ENCODE data around the gene ATP5ME.
"Not testable (repeated sequence)": the region's sequence is repeated elsewhere in the genome, so short reads cannot be mapped to it uniquely, and the experiment has no call there.

ATP5ME gene

DNA sequence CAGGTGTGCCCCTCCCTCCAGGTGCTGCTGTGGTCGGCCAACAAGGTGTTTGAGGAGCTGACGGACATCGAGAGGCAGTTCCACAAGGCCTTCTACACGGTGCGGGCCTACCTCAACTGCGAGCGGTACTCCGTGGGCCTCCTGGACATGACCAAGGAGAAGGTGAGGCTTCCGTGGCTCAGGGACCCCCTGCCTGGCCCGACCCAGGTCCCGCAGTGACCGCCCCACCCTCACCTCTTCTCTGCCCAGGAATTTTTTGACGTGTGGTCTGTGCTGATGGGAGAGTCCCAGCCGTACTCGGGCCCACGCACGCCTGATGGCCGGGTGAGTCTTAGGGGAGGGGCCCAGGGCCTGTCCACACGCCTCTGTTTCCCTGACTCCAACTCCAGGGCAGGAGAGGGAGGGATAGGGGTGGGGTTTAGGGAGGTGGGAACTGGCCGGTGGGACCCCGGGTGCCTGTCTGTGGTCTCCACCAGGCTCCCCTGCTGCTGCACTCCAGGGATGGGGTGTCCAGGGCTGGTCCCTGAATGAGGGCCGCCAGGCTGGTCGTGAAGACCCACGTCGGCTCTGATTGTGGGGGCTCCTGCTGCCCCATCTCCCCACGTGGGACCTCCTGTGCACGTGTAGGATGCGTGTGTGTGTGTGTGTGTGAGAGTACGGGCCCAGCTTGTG is 20.1 kb downstream of the ATP5ME start:
- DNase-seq = no peak

DNA sequence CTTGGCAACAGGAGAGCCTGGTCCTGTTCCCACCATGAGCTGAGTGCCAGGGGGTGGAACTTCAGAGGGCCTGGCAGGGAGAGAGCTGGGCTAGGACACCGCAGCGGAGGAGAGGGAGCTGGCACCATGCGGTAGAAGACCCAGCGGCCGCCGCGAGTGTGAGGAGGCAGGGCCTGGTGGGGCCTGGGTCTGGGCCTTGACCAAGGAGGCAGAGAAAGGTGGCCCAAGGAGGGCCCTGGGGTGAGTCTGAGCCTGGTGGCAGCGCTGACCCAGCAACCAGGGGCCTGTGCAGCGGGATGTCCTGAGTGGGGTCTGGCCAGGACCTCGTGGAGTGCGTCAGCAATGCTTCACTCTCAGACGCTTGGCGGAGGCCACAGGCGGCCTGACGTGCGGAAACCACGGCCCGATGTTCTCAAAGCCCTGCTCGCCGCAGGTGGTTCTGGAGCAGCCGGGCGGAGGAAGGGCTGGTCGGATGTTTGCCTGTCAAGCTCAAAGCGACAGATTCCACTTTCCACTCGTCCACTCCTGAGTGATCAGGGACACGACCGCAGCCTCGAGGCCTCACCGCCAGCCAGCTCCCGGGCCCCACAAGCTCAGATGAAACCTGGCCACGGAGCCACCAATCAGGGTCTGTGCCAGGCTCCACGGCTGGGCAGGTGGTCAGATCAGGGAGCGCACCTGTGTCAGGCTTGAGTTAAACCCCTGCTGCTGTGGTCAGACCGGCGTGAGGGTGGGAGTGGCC is 20.8 kb downstream of the ATP5ME start:
- DNase-seq = no peak

DNA sequence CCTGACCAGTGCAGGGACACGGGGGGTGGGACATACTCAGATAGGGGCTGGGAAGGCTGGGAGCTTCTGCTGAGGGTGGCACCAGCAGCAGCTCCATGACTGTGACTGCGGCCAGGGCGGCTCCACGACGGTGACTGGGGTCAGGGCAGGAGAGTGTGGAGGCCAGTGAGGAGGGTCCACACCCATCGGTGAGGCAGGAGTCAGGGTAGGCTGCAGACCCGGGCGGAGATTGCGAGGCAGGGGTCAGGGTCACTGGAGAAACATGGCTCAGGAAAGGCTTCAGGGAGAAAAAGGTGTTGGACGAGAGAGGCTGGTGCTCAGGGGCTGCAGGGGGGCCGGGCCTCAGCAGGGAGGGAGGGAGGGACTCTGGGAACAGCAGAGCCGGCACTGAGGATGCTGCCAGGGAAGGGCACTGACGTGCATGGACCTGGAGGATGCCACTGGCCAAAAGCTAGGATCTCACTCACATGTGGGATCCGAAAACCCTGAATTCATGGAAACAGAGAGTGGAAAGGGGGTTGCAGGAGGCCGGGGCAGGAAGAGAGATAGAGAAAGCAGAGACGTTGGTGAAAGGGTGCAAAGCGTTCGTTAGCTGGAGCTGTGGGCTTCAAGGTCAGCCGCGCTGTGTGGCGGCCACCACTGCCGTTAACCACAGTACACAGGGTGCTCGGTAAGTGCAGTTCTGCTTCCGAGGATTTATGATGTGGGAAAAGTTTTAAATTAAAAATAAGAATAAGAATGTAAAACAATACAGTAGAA is 22.0 kb downstream of the ATP5ME start:
- no peak for DNase-seq

DNA sequence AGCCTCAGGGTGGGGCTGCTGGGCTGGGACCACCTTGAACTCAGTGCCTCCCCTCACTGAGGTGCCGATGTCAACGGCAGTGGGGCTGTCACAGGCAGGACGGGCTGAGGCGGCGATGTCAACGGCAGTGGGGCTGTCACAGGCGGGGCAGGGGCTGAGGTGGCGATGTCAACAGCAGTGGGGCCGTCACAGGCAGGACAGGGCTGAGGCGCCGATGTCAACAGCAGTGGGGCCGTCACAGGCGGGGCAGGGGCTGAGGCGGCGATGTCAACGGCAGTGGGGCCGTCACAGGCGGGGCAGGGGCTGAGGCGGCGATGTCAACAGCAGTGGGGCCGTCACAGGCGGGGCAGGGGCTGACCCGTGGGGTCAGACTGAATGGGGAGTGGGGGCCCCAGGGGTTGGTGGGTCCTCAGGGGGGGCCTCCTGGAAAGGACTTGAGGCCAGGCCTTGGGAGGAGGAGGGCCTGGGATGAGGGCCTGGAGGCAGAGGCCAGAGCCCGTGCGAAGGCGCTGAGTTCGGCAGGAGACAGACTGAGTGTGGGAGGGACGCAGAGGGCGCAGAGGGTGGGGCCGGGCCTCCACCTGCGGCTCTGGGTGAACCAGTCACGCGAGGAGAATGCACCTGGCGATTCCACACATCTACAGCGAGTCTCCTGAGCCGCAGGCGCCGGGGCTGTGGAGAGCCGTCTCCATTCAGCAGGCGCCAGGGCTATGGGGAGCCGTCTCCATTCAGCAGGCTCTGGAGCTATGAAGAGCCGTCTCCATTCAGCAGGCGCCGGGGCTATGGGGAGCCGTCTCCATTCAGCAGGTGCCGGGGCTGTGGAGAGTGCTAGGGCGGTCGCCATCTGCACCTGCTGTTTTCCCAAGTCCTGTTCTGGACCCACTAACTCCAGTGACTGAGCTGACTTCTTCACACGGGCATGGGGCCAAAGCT is 22.9 kb downstream of the ATP5ME start:
- no peak for DNase-seq

DNA sequence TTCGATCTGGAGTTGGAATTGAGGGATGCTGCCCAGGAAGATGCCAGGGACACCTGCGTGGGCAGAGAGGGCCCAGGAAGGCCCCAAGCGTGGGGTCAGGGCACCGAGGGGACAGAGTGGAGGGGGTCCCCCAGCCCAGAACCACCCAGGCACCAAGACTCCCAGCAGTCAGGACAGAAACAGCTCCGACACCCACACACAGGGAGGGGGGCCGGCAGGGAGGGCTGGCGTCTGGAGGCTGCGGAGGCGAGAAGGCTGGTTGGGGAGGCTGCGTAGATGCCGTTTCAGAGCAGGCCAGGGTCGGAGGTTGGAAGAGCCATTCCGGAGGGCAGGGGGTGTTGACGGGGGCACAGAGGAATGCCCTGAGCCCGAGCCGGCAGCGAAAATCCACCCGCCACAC is 23.6 kb downstream of the ATP5ME start:
- no peak for DNase-seq

DNA sequence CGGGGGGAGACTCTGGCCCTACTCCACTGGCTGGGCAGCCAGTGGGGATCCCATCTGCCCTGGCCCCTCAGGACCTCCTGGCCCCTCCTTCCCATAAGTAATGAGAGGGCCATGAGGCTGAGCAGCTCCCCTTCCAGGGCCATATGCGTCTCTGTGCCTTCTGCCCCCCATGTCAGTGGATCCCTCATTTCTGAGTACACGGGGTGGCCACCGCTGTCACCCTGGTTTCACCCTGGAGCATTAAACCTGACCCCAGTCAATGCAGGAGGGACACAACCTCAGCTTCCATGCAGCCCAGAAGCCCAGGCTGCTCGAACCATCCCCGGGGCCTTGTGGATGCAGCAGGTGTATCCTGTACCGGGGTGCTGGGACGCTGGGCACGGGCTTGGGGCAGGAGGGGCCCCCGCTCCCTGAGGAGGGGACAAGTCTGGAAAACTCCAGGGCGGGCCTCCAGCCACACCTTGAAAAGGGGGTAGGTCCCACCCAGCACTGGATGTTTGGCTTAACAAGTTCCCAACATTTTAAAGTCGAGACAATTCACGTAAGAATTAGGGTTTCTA is 24.2 kb downstream of the ATP5ME start:
- no peak for DNase-seq

DNA sequence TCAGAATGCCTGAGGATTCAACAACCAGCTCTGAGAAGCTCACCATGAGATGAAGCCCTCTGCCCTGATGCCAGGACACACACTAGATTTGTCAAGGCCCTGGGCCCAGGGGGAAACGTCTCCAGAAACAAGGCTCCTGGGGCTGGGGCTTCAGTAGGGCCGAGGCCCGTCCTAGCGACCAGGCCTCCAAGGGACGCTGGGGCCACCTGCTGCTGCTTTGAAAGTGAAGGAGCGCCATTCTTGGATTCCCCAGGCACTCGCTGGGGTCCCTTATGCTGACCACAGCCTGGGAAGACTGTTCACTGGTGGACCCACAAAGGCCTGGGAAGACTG is 24.8 kb downstream of the ATP5ME start:
- no peak for DNase-seq

DNA sequence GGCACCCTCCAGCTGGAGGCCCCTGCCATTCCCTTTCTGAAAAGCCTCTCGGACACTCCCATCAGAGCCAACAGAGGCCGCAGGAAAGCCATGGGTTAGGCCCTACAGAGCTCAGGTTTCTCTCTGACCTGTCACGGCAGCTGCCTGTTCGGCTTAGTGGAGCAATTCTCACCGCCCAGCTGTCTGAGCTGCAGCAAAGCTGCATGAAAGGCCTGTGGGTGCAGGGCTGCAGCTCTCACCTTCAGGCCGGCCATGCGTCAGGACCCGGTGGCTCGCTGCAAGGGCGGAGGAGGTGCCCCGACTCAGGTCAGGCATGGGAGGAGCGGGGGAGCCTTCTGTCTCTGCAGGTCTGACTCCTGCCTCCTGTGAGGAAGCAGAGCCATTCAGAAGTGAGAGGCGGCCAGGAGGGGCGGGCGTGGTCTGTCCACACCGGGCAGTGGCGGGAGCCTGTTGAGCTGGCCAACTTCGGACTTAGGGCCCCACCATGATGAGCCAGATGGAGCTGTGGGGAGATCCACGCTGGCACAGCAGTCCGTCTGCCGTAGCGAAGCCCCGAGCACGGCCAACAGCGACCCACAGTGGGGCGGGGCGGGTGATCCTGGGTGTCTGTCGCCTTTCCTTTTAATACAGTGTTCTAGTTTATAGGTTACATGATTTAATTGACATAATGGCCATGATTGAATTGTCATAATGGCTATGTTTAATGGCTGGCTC is 25.3 kb downstream of the ATP5ME start:
- no peak for DNase-seq

DNA sequence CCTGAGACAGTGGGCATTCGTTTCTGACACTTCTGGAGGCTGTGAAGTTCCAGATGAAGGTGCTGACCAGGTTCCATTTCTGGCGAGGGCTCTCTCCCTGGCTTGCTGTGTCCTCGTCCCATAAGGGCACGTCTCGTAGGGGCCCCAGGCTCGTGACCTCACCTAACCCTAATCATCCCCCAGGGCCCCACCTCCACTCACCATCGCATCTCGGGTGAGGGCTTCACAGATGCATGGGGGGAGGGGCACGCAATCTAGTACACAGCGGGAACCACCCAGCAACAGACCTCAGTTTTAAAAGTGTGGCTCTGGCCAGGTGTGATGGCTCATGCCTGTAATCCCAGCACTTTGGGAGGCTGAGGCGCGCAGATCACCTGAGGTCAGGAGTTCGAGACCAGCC is 26.6 kb downstream of the ATP5ME start:
- no peak for DNase-seq

DNA sequence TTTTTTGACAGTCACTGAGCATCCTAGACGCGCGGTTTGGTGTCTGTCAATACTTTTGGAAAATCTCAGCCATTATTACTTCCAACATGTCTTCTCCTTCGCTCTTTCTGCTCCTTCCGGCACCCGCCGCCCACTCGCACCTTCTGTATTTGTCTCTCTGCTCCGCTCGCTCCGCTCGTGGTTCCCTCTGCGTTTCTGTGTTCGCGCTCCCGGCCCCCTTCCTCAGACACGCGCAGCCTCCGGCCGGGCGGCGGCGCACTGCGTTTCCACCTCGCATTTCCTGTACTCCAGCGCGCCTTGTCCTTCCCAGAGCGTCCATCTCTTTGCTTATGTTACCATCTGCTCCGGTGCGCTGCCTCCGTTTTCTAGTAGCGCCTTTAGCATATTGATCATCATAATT is 27.6 kb downstream of the ATP5ME start:
- DNase-seq = no peak

DNA sequence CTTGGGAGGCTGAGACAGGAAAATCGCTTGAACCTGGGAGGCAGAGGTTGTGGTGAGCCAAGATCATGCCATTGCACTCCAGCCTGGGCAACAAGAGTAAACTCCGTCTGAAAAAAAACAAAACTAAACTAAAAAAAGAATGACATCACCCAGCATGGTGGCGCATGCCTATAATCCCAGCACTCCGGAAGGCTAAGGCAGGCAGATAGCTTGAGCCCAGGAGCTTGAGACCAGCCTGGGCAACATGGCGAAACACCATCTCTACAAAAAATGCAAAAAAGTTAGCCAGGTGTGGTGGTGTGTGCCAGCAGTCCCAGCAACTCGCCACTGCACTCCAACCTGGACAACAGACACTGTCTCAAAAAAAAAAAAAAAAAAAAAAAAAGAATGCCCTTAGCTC is 31.7 kb downstream of the ATP5ME start:
- not testable (repeated sequence) for DNase-seq

DNA sequence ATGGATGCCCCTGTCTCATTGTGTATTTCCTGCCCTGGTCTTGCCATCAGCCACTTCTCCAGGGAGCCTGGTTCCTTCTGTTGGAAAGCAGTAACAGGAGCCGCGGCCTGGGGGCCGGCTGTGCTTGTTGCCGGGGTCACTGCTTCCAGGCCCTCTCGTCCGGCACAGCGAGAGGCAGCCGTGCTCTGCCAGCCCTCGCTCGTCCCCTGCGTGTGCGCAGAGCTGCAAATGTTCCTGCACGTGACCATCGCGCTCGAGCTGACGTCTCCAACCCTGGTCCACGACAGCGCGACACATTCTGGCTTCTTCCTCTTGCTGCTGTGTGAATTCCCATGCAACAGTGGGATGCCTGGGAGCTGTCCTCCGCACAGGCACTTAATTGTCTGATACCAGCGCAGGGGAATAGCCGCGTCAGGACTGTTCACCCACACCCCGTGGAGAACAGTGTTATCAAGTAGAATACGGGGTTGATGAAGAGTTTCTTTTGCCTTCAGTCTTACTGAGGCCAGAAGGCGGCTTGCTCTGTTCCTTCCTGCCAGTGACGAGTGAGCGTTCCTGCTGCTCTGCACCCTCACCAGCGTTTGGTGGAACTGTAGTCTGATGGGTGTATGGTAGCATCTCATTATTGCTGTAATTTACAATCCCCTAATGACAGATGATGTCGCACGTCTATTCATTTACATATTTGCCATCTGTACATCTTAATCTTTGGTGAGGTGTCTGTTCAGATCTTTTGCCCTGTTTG is 36.4 kb downstream of the ATP5ME start:
- no peak for DNase-seq

DNA sequence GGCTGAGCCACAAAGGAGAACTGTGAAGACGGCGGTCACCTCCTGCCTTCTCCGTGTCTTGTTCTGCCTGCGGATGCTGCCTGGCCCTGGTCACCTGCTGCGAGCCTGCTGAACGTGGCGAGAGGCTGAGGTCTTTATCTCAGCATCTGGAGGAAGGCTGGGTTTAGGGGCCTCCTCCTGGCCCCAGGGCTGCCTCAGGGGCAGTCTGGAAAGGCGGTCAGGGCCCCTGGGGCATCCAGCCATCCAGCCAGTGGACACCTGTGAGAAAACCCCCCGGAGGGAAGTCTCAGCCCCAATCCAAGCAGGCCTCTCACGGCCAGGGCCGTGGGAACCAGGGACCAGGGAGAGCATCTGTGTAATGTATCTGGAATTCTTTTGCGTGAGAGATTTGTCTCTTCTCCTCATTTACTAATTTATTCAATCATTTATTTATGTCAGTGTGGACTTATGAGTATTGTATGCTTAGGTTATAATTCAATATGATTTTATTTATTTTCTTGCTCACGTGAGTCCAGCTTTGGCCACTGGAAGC is 37.4 kb downstream of the ATP5ME start:
- no peak for DNase-seq

DNA sequence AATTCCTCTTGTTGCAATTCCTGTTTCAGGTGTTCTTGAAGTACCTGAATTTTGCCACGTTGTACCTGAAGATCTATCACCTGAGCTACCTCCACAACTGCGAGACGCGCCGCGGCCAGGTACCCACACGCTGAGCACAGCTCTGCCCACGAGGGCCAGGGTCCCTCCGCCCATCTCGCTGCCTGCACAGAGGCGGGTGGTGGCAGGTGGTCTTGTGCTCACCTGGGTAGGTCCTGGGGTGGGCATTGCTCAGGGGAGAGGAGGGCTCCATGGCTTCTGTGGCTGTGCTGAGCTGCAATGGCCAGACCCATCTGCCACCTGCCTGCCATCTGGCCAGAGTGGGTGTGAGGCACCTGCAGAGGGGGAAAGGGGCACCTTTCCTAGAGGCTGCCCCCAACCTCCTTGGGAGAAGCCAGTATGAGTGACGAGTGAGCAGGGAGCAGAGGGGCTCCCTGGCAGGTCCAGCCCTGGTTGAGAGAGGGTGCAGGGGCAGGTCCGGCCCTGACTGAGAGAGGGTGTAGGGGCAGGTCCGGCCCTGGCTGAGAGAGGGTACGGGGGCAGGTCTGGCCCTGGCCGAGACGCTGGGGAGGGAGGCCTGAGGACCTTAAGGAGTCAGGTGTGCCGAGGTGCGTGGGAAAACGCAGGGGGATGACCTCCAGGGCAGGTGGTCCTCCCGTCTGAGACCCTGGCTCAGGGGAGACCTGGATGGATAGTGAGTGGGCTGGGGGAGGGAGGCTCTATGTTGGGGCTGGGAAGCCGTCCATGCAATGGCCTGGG is 38.0 kb downstream of the ATP5ME start:
- no peak for DNase-seq

DNA sequence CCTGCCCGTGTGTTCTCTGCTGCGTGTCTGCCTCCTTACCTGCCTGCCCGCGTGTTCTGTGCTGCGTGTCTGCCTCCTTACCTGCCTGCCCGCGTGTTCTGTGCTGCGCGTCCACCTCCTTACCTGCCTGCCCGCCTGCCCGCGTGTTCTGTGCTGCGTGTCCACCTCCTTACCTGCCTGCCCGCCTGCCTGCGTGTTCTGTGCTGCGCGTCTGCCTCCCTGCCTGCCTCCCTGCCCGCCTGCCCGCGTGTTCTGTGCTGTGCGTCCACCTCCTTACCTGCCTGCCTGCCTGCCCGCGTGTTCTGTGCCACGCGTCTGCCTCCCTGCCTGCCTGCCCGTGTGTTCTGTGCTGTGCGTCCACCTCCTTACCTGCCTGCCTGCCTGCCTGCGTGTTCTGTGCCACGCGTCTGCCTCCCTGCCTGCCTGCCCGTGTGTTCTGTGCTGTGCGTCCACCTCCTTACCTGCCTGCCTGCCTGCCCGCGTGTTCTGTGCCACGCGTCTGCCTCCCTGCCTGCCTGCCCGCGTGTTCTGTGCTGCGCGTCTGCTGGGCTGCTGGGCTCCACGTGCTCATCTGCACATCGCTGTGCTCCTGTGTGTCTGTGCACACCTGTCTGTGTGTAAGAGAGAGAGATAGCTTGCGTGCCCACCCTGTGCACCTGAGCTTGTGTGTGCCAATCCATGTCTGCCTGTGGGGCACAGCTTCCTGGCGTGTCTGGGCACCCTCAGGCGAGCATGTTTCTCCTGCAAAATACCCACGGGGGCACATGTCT is 38.8 kb downstream of the ATP5ME start:
- DNase-seq = not testable (repeated sequence)

DNA sequence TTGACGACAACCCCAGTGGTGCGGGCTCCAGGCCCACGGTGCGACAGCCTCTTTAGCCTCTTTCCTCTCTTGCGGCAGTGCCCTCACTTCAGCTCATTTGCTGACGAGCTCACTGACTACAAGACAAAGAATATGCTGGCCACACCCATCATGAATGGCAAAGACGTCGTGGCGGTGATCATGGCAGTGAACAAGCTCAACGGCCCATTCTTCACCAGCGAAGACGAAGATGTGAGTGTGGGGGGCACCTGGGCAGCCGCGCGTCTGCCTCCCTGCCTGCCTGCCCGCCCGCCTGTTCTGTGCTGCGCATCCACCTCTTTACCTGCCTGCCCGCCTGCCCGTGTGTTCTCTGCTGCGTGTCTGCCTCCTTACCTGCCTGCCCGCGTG is 39.5 kb downstream of the ATP5ME start:
- no peak for DNase-seq

DNA sequence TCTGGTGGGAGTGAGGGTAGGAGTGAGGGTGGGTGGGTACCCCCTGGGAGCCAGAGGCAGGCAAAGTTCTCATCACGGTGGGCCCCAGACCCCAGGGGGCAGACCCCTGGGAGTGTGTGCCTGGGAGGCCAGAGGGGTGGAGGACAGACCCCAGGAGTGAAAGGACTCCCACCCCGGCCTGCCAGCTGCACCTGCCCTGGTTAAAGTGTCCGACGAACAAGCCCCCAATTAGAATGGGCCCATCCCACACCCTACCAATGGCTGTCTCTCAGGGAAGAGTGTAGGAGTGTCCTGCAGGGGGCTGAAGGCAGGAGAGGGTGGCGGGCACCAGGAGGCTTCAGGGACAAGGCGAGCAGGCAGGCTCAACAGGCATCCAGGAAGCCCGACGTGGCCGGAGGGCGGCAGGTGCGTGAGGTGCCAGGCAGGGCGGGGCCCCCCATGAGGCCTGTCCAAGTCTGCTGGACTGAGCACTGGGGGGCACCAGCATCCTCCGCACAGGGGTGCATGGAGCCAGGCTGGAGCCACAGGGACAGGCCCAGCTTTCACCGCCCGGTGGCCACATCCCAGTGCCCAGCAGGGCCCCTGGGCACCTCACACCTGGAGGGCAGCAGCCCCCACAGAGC is 40.0 kb downstream of the ATP5ME start:
- DNase-seq = no peak

DNA sequence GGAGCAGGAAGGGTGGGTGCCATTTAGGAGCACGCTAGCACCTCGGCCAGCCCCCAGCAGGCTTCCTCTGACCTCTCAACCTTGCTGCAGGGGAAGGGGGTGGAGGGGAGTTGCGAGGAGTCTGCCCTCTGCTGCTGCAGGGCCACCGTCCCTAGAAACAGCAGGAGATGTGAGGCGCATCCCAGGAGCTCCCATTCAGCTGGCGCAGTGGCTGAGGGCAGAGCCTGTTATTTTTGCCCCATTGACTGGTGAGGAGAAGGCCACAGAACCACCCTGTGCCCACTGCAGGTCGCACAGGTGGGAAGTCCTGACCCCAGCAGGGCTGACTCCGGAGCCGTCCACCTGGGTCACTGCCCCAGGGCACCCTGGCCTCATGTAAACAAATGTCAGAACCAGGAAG is 40.7 kb downstream of the ATP5ME start:
- no peak for DNase-seq

DNA sequence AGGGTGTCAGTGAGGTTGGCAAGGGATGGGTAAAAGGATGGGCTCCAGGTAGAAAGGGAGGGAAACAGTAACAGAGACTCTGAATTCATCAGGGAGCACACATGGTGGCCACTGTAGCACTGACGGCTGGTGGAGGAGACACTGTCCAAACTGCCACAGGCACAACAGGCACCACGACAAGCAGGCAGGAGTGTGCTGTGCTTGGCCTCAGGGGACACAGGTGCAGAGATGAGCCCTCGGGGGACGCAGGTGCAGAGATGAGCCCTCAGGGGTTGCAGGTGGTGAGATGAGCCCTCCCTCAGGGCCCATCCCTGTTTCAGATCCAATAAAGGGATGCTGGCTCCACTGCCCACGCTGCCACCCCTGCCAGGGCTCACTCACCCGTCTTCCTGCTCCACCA is 41.1 kb downstream of the ATP5ME start:
- DNase-seq = no peak

Data from fibroblast of skin of scalp (primary cell).